ENCODE measurements around the gene CD300LB. TPM values are rescaled to one million over a fixed set of nuclear protein-coding genes. Genes with fewer than 3 reads are reported as not detected.

CD300LB gene
- total and polyA plus RNA-seq, 2 donors from 2014 or later = 0.91 TPM; not detected in 1

DNA sequence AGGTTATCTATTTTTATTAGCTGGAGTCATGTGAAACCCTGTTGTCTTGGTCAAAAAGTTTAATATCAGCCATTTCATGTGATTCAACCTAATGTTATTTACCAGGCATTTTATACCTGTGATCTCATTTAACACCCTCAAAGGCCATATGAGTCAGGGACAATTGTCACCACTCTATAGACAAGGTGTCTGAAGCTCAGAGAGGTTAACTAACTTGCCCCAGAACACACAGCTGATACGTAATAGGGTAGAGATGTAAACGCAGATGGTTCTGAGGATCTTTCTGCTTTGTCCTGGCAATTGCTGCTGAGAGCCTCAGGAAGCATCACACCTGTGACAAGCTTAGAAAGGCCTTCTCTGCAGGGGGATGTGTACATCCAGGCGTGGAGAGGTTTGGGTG is 59.9 kb downstream of the CD300LB start:
- FAIRE-seq = no peak
- H3K4me1 ChIP-seq (ENCODE audit: control insufficient read depth in 2 of 3, insufficient read depth in 2 of 3, low read depth in 1 of 3, low read length in 3 of 3) = no peaks in the 10 kb centered on the region
- H3K27ac ChIP-seq (ENCODE audit: low read depth in 2 of 2, low read length in 2 of 2) = no peak overlapping the region
- no peak overlapping the region for H3K4me3 ChIP-seq (ENCODE audit: low read length in 3 of 3)
- TF ChIP-seq, protein P1, sequence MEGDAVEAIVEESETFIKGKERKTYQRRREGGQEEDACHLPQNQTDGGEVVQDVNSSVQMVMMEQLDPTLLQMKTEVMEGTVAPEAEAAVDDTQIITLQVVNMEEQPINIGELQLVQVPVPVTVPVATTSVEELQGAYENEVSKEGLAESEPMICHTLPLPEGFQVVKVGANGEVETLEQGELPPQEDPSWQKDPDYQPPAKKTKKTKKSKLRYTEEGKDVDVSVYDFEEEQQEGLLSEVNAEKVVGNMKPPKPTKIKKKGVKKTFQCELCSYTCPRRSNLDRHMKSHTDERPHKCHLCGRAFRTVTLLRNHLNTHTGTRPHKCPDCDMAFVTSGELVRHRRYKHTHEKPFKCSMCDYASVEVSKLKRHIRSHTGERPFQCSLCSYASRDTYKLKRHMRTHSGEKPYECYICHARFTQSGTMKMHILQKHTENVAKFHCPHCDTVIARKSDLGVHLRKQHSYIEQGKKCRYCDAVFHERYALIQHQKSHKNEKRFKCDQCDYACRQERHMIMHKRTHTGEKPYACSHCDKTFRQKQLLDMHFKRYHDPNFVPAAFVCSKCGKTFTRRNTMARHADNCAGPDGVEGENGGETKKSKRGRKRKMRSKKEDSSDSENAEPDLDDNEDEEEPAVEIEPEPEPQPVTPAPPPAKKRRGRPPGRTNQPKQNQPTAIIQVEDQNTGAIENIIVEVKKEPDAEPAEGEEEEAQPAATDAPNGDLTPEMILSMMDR (IDR thresholded peaks at IDR 0.05; ENCODE audit: borderline replicate concordance, extremely low read depth, insufficient read depth) = no peak
- no peaks in the 10 kb centered on the region for H3K36me3 ChIP-seq (ENCODE audit: control insufficient read depth in 2 of 3, insufficient read depth in 3 of 3, low read length in 3 of 3)
- no peak for DNase-seq
- intact Hi-C loops (cut with DNase I) = no loop called here
- H3K27me3 ChIP-seq (ENCODE audit: control insufficient read depth, insufficient read depth, low read length) = peaks cover 7% of the 10 kb centered on the region
- H3K9me3 ChIP-seq (ENCODE audit: control insufficient read depth in 2 of 3, insufficient read depth in 1 of 3, low read length in 3 of 3) = no peaks in the 10 kb centered on the region
- no peak overlapping the region for H3K9ac ChIP-seq (ENCODE audit: low read length in 3 of 3)

Other genes starting within 250 kb of the CD300LB start
- gene KIF19, start 205.2 kb downstream of the CD300LB start, total RNA-seq = 0.85 TPM
- not detected for gene KIF19, start 205.2 kb downstream of the CD300LB start, polyA plus RNA-seq (ENCODE audit: insufficient read depth, low read depth, low replicate concordance)
- not detected for gene BTBD17, start 169.6 kb downstream of the CD300LB start, total RNA-seq
- not detected for gene BTBD17, start 169.6 kb downstream of the CD300LB start, polyA plus RNA-seq (ENCODE audit: insufficient read depth, low read depth, low replicate concordance)
- gene GPR142, start 164.0 kb downstream of the CD300LB start, total RNA-seq = not detected
- gene GPR142, start 164.0 kb downstream of the CD300LB start, polyA plus RNA-seq (ENCODE audit: insufficient read depth, low read depth, low replicate concordance) = not detected
- gene GPRC5C, start 99.4 kb downstream of the CD300LB start, total RNA-seq = 358 TPM
- 242 TPM for gene GPRC5C, start 99.4 kb downstream of the CD300LB start, polyA plus RNA-seq (ENCODE audit: insufficient read depth, low read depth, low replicate concordance)
- 8.2 TPM for gene CD300A, start 64.8 kb downstream of the CD300LB start, total RNA-seq
- 3.1 TPM for gene CD300A, start 64.8 kb downstream of the CD300LB start, polyA plus RNA-seq (ENCODE audit: insufficient read depth, low read depth, low replicate concordance)
- gene CD300C, start 14.6 kb upstream of the CD300LB start, total RNA-seq = 4.2 TPM
- gene CD300C, start 14.6 kb upstream of the CD300LB start, polyA plus RNA-seq (ENCODE audit: insufficient read depth, low read depth, low replicate concordance) = 0.34 TPM
- 2.0 TPM for gene CD300H, start 36.0 kb upstream of the CD300LB start, total RNA-seq
- not detected for gene CD300H, start 36.0 kb upstream of the CD300LB start, polyA plus RNA-seq (ENCODE audit: insufficient read depth, low read depth, low replicate concordance)
- not detected for gene CD300LD, start 60.8 kb upstream of the CD300LB start, total RNA-seq
- not detected for gene CD300LD, start 60.8 kb upstream of the CD300LB start, polyA plus RNA-seq (ENCODE audit: insufficient read depth, low read depth, low replicate concordance)
- 2.5 TPM for gene CD300E, start 92.3 kb upstream of the CD300LB start, total RNA-seq
- 0.39 TPM for gene CD300E, start 92.3 kb upstream of the CD300LB start, polyA plus RNA-seq (ENCODE audit: insufficient read depth, low read depth, low replicate concordance)
- 3.1 TPM for gene CD300LF, start 181.4 kb upstream of the CD300LB start, total RNA-seq
- 0.49 TPM for gene CD300LF, start 181.4 kb upstream of the CD300LB start, polyA plus RNA-seq (ENCODE audit: insufficient read depth, low read depth, low replicate concordance)
- 5.6 TPM for gene RAB37, start 205.8 kb upstream of the CD300LB start, total RNA-seq
- gene RAB37, start 205.8 kb upstream of the CD300LB start, polyA plus RNA-seq (ENCODE audit: insufficient read depth, low read depth, low replicate concordance) = 1.7 TPM
- 71.3 TPM for gene NHERF1, start 217.2 kb upstream of the CD300LB start, total RNA-seq
- 448 TPM for gene NHERF1, start 217.2 kb upstream of the CD300LB start, polyA plus RNA-seq (ENCODE audit: insufficient read depth, low read depth, low replicate concordance)
- 41.5 TPM for gene NAT9, start 244.9 kb upstream of the CD300LB start, total RNA-seq
- gene NAT9, start 244.9 kb upstream of the CD300LB start, polyA plus RNA-seq (ENCODE audit: insufficient read depth, low read depth, low replicate concordance) = 33.5 TPM